Activated CD4-positive, alpha-beta T cell treated with anti-CD3 and anti-CD28 coated beads, Interleukin-2, amount 10 ng/mL, durations not matched to agents 7 days and 5 days (primary cell): ENCODE measurements around the gene FAM9A. TPM values are rescaled to one million over a fixed set of nuclear protein-coding genes. Genes with fewer than 3 reads are reported as not detected.
A peak's percentile ranks its signal among the peaks of the same experiment; 100 is the strongest.
"Not testable (repeated sequence)": the region's sequence is repeated elsewhere in the genome, so short reads cannot be mapped to it uniquely, and the experiment has no call there.

Source experiments
- CTCF ChIA-PET: fragments of 350-600 bp; sonication (Branson Sonifier 250); formaldehyde crosslinking; loops from one replicate; lab custom pipeline; 2021; ENCODE audit warnings: antibody characterized with exemption; lab: Charles Lee
- POLR2A ChIA-PET: fragments of 350-600 bp; sonication (Branson Sonifier 250); formaldehyde crosslinking; loops from one replicate; lab custom pipeline; 2021; ENCODE audit warnings: antibody characterized with exemption; lab: Charles Lee
- DNase-seq: peaks from one replicate; pipeline ENCODE4 v3.0.0-alpha.2; 2020
- H3K27ac Mint-ChIP-seq: one replicate; pipeline ENCODE4 v1.8.0; 2021; ENCODE audit warnings: mild to moderate bottlenecking, moderate library complexity, mixed read lengths
- H3K27me3 Mint-ChIP-seq: one replicate; pipeline ENCODE4 v1.8.0; 2021; ENCODE audit warnings: mixed read lengths
- H3K36me3 Mint-ChIP-seq: one replicate; pipeline ENCODE4 v1.8.0; 2021; ENCODE audit warnings: low read depth, mixed read lengths
- H3K4me1 Mint-ChIP-seq: one replicate; pipeline ENCODE4 v1.8.0; 2021; ENCODE audit warnings: mixed read lengths
- H3K4me3 Mint-ChIP-seq: one replicate; pipeline ENCODE4 v1.8.0; 2021; ENCODE audit warnings: mild to moderate bottlenecking, moderate library complexity, mixed read lengths
- H3K9me3 Mint-ChIP-seq: one replicate; pipeline ENCODE4 v1.8.0; 2021; ENCODE audit warnings: mixed read lengths
- total RNA-seq, 2 experiments: library from RNA; stranded (reverse); gene quantifications; one replicate each; pipeline ENCODE4 v1.2.3, GENCODE V29; 2021

FAM9A gene
- total RNA-seq, 2 experiments from 2014 or later, result not detected

GRCh38 chrX:8832582-8833378, 31.6 kb upstream of the FAM9A start:
- H3K4me3 Mint-ChIP-seq, result no peak overlapping the region
- no peaks in the 10 kb centered on the region for H3K4me1 Mint-ChIP-seq
- H3K27ac Mint-ChIP-seq, result no peak overlapping the region
- H3K36me3 Mint-ChIP-seq, result no peaks in the 10 kb centered on the region
- H3K27me3 Mint-ChIP-seq, result peaks cover 20% of the 10 kb centered on the region
- CTCF ChIA-PET, result no interaction called here
- H3K9me3 Mint-ChIP-seq, result no peaks in the 10 kb centered on the region
- DNase-seq, result no peak
- POLR2A ChIA-PET, result no interaction called here

- Mint-ChIP-seq H3K4me3 (no peak overlapping the region), H3K27ac (no peak overlapping the region), H3K4me1 (no peaks in the 10 kb centered on the region), H3K27me3 (peaks cover 13% of the 10 kb centered on the region), H3K36me3 (no peaks in the 10 kb centered on the region), H3K9me3 (no peaks in the 10 kb centered on the region)
- ChIA-PET CTCF (no interaction called here), POLR2A (no interaction called here)
- no peak for DNase-seq
These were observed 22.5 kb upstream of the FAM9A start for GRCh38 chrX:8823698-8824097.

GRCh38 chrX:8822002-8822401, 20.8 kb upstream of the FAM9A start:
- H3K27me3 Mint-ChIP-seq, result peaks cover 11% of the 10 kb centered on the region
- H3K4me3 Mint-ChIP-seq, result no peak overlapping the region
- H3K4me1 Mint-ChIP-seq, result no peaks in the 10 kb centered on the region
- no peaks in the 10 kb centered on the region for H3K36me3 Mint-ChIP-seq
- ChIA-PET CTCF (no interaction called here), POLR2A (no interaction called here)
- H3K27ac Mint-ChIP-seq, result no peak overlapping the region
- no peak for DNase-seq
- no peaks in the 10 kb centered on the region for H3K9me3 Mint-ChIP-seq

GRCh38 chrX:8820910-8821527, 19.8 kb upstream of the FAM9A start:
- Mint-ChIP-seq H3K27ac (no peak overlapping the region), H3K36me3 (no peaks in the 10 kb centered on the region), H3K27me3 (peaks cover 11% of the 10 kb centered on the region), H3K4me1 (no peaks in the 10 kb centered on the region), H3K4me3 (no peak overlapping the region), H3K9me3 (no peaks in the 10 kb centered on the region)
- ChIA-PET POLR2A (no interaction called here), CTCF (no interaction called here)
- no peak for DNase-seq

GRCh38 chrX:8815460-8816065, 14.4 kb upstream of the FAM9A start:
- POLR2A ChIA-PET, result no interaction called here
- Mint-ChIP-seq H3K27me3 (peaks cover 2% of the 10 kb centered on the region), H3K4me1 (no peaks in the 10 kb centered on the region), H3K36me3 (no peaks in the 10 kb centered on the region), H3K4me3 (no peak overlapping the region), H3K9me3 (no peaks in the 10 kb centered on the region), H3K27ac (no peak overlapping the region)
- peak; percentile 30 for DNase-seq
- CTCF ChIA-PET, result no interaction called here

- DNase-seq, result no peak
- Mint-ChIP-seq H3K4me3 (no peak overlapping the region), H3K27me3 (peaks cover 2% of the 10 kb centered on the region), H3K4me1 (no peaks in the 10 kb centered on the region), H3K9me3 (no peaks in the 10 kb centered on the region), H3K36me3 (no peaks in the 10 kb centered on the region), H3K27ac (no peak overlapping the region)
- CTCF ChIA-PET, result no interaction called here
- POLR2A ChIA-PET, result no interaction called here
These were observed 11.9 kb upstream of the FAM9A start for GRCh38 chrX:8813036-8813435.

- POLR2A ChIA-PET, result no interaction called here
- H3K4me3 Mint-ChIP-seq, result no peak overlapping the region
- no peak overlapping the region for H3K27ac Mint-ChIP-seq
- CTCF ChIA-PET, result no interaction called here
- no peaks in the 10 kb centered on the region for H3K9me3 Mint-ChIP-seq
- H3K27me3 Mint-ChIP-seq, result peaks cover 2% of the 10 kb centered on the region
- DNase-seq, result no peak
- no peaks in the 10 kb centered on the region for H3K4me1 Mint-ChIP-seq
- no peaks in the 10 kb centered on the region for H3K36me3 Mint-ChIP-seq
These were observed 10.4 kb upstream of the FAM9A start for GRCh38 chrX:8811611-8812010.

- ChIA-PET CTCF (no interaction called here), POLR2A (no interaction called here)
- Mint-ChIP-seq H3K27me3 (no peaks in the 10 kb centered on the region), H3K9me3 (no peaks in the 10 kb centered on the region), H3K4me3 (no peak overlapping the region), H3K36me3 (no peaks in the 10 kb centered on the region), H3K27ac (no peak overlapping the region), H3K4me1 (no peaks in the 10 kb centered on the region)
- DNase-seq, result no peak
These were observed 7.5 kb upstream of the FAM9A start for GRCh38 chrX:8808661-8809060.

- ChIA-PET POLR2A (no interaction called here), CTCF (interaction anchor here (0.6 kb wide), 1 partner anchor 1399 kb away, joined by 4 read pairs; no protein-coding TSS in a partner anchor)
- no peak for DNase-seq
- Mint-ChIP-seq H3K27ac (no peak overlapping the region), H3K4me3 (no peak overlapping the region), H3K4me1 (no peaks in the 10 kb centered on the region), H3K27me3 (no peaks in the 10 kb centered on the region), H3K9me3 (no peaks in the 10 kb centered on the region), H3K36me3 (no peaks in the 10 kb centered on the region)
These were observed 4.8 kb upstream of the FAM9A start for GRCh38 chrX:8805974-8806373.

- no peaks in the 10 kb centered on the region for H3K36me3 Mint-ChIP-seq
- H3K4me3 Mint-ChIP-seq, result no peak overlapping the region
- no peak for DNase-seq
- no peaks in the 10 kb centered on the region for H3K27me3 Mint-ChIP-seq
- no peak overlapping the region for H3K27ac Mint-ChIP-seq
- H3K4me1 Mint-ChIP-seq, result no peaks in the 10 kb centered on the region
- POLR2A ChIA-PET, result no interaction called here
- CTCF ChIA-PET, result no interaction called here
- no peaks in the 10 kb centered on the region for H3K9me3 Mint-ChIP-seq
These were observed 3.9 kb upstream of the FAM9A start for GRCh38 chrX:8805046-8805445.

GRCh38 chrX:8803326-8803725, 2.1 kb upstream of the FAM9A start:
- DNase-seq, result no peak
- H3K27ac Mint-ChIP-seq, result peak overlapping the region; percentile 54
- H3K4me3 Mint-ChIP-seq, result no peak overlapping the region
- H3K36me3 Mint-ChIP-seq, result no peaks in the 10 kb centered on the region
- POLR2A ChIA-PET, result no interaction called here
- H3K4me1 Mint-ChIP-seq, result no peaks in the 10 kb centered on the region
- CTCF ChIA-PET, result interaction anchor here (0.7 kb wide), 1 partner anchor 990 kb away, joined by 3 read pairs; no protein-coding TSS in a partner anchor
- H3K9me3 Mint-ChIP-seq, result no peaks in the 10 kb centered on the region
- no peaks in the 10 kb centered on the region for H3K27me3 Mint-ChIP-seq

GRCh38 chrX:8800351-8800750, 832 bp downstream of the FAM9A start:
- H3K4me3 Mint-ChIP-seq, CTCF ChIA-PET, H3K27ac Mint-ChIP-seq, H3K4me1 Mint-ChIP-seq, H3K9me3 Mint-ChIP-seq, POLR2A ChIA-PET, DNase-seq, H3K27me3 Mint-ChIP-seq, H3K36me3 Mint-ChIP-seq: not testable (repeated sequence)

- H3K27me3 Mint-ChIP-seq, H3K36me3 Mint-ChIP-seq, H3K4me1 Mint-ChIP-seq, H3K27ac Mint-ChIP-seq, POLR2A ChIA-PET, H3K4me3 Mint-ChIP-seq, DNase-seq, H3K9me3 Mint-ChIP-seq: not testable (repeated sequence)
- CTCF ChIA-PET, result interaction anchor here (0.5 kb wide), 1 partner anchor 97 kb away, joined by 3 read pairs; no protein-coding TSS in a partner anchor
These were observed 1.9 kb downstream of the FAM9A start for GRCh38 chrX:8799281-8799680.
